GM21723 (cell line): ENCODE results near the gene SUN1.
"Not testable (repeated sequence)": the region's sequence is repeated elsewhere in the genome, so short reads cannot be mapped to it uniquely, and the experiment has no call there.

Experiments
- ATAC-seq: cut with Tn5 transposase; IDR thresholded peaks from one replicate; pipeline ENCODE4 v1.9.1; 2021; ENCODE audit warnings: mild to moderate bottlenecking, moderate library complexity; ENCODE audit not compliant: unreplicated experiment

The SUN1 gene

GRCh38 chr7:833601-834258, 1.5 kb downstream of the SUN1 start:
- no peak for ATAC-seq

GRCh38 chr7:834277-834676, 2.0 kb downstream of the SUN1 start:
- ATAC-seq = no peak

GRCh38 chr7:835021-835420, 2.7 kb downstream of the SUN1 start:
- no peak for ATAC-seq

- no peak for ATAC-seq
These were observed 3.5 kb downstream of the SUN1 start for GRCh38 chr7:835485-836401.

- ATAC-seq = no peak
These were observed 4.2 kb downstream of the SUN1 start for GRCh38 chr7:836429-836828.

- ATAC-seq = no peak
These were observed 4.7 kb downstream of the SUN1 start for GRCh38 chr7:837001-837400.

- ATAC-seq = no peak
These were observed 7.8 kb downstream of the SUN1 start for GRCh38 chr7:840001-840600.

- no peak for ATAC-seq
These were observed 9.7 kb downstream of the SUN1 start for GRCh38 chr7:841943-842342.

GRCh38 chr7:842431-843031, 10.3 kb downstream of the SUN1 start:
- no peak for ATAC-seq

- ATAC-seq = no peak
These were observed 11.0 kb downstream of the SUN1 start for GRCh38 chr7:843230-843629.

- ATAC-seq = no peak
These were observed 11.8 kb downstream of the SUN1 start for GRCh38 chr7:844043-844442.

- ATAC-seq = no peak
These were observed 12.2 kb downstream of the SUN1 start for GRCh38 chr7:844514-844913.

- ATAC-seq = no peak
These were observed 12.8 kb downstream of the SUN1 start for GRCh38 chr7:845091-845490.

- ATAC-seq = no peak
These were observed 13.5 kb downstream of the SUN1 start for GRCh38 chr7:845731-846130.

- not testable (repeated sequence) for ATAC-seq
These were observed 14.8 kb downstream of the SUN1 start for GRCh38 chr7:846958-847650.

- ATAC-seq = not testable (repeated sequence)
These were observed 15.5 kb downstream of the SUN1 start for GRCh38 chr7:847728-848127.

- no peak for ATAC-seq
These were observed 16.9 kb downstream of the SUN1 start for GRCh38 chr7:849145-849544.

GRCh38 chr7:849781-850180, 17.5 kb downstream of the SUN1 start:
- no peak for ATAC-seq

GRCh38 chr7:851204-851603, 18.9 kb downstream of the SUN1 start:
- ATAC-seq = no peak

GRCh38 chr7:853366-854117, 21.3 kb downstream of the SUN1 start:
- no peak for ATAC-seq
